ENCODE data around the gene ZNF541. TPM values are rescaled to one million over a fixed set of nuclear protein-coding genes. Genes with fewer than 3 reads are reported as not detected.

ZNF541 gene
- total RNA-seq: under 1 TPM in 1 of 2 donors, not detected in 1; 0.20 TPM

- peaks cover 0 to 6% of the 10 kb centered on the region in 2 donors for H3K4me1 ChIP-seq
- no peaks in the 10 kb centered on the region for H3K27me3 ChIP-seq
- peak within 1 kb of the TSS; percentile 18 to 44 for H3K4me3 ChIP-seq
- no peaks in the 10 kb centered on the region for H3K9me3 ChIP-seq
- TF ChIP-seq CTCF (IDR thresholded peaks at IDR 0.05): no peak
- no peak for DNase-seq (ENCODE audit: low spot score)
- no peak within 1 kb of the TSS for H3K27ac ChIP-seq
- H3K36me3 ChIP-seq: no peaks in the 10 kb centered on the region
Measured at GRCh38 chr19:47573071-47574026, at the start of gene ZNF541. ZNF541 (minus strand) TSS chr19:47573148; CDS start chr19:47555856, 17,292 bp downstream.

GRCh38 chr19:47619763-47620162 lies 46.8 kb upstream of the ZNF541 start:
- peak overlapping the region; percentile 81 to 83 for H3K27ac ChIP-seq
- H3K36me3 ChIP-seq: no peaks in the 10 kb centered on the region
- no peak for DNase-seq (ENCODE audit: low spot score)
- H3K4me3 ChIP-seq: no peak overlapping the region
- no peak for TF ChIP-seq CTCF (IDR thresholded peaks at IDR 0.05)
- no peaks in the 10 kb centered on the region for H3K27me3 ChIP-seq
- no peaks in the 10 kb centered on the region for H3K9me3 ChIP-seq
- peaks cover 0 to 62% of the 10 kb centered on the region in 2 donors for H3K4me1 ChIP-seq

- Histone ChIP-seq H3K4me1 (peaks cover 0 to 54% of the 10 kb centered on the region in 2 donors), H3K27me3 (no peaks in the 10 kb centered on the region), H3K4me3 (no peak overlapping the region), H3K27ac (peak overlapping the region; percentile 81 to 83), H3K36me3 (no peaks in the 10 kb centered on the region), H3K9me3 (no peaks in the 10 kb centered on the region)
- peak; percentile 77 for DNase-seq (ENCODE audit: low spot score)
- peak in 1 of 2 donors; percentile 16 for TF ChIP-seq CTCF (IDR thresholded peaks at IDR 0.05)
Measured at GRCh38 chr19:47618771-47619170, 45.8 kb upstream of the ZNF541 start.

GRCh38 chr19:47615714-47616113 lies 42.8 kb upstream of the ZNF541 start:
- H3K27ac ChIP-seq: peak overlapping the region in 1 of 2 donors; percentile 2
- H3K27me3 ChIP-seq: no peaks in the 10 kb centered on the region
- no peak overlapping the region for H3K4me3 ChIP-seq
- no peak for DNase-seq (ENCODE audit: low spot score)
- no peak for TF ChIP-seq CTCF (IDR thresholded peaks at IDR 0.05)
- peaks cover 0 to 71% of the 10 kb centered on the region in 2 donors for H3K4me1 ChIP-seq
- no peaks in the 10 kb centered on the region for H3K36me3 ChIP-seq
- no peaks in the 10 kb centered on the region for H3K9me3 ChIP-seq

- Histone ChIP-seq H3K4me3 (no peak overlapping the region), H3K27ac (no peak overlapping the region), H3K27me3 (no peaks in the 10 kb centered on the region), H3K36me3 (no peaks in the 10 kb centered on the region), H3K9me3 (no peaks in the 10 kb centered on the region), H3K4me1 (peaks cover 0 to 74% of the 10 kb centered on the region in 2 donors)
- no peak for TF ChIP-seq CTCF (IDR thresholded peaks at IDR 0.05)
- DNase-seq (ENCODE audit: low spot score): no peak
Measured at GRCh38 chr19:47615230-47615629, 42.3 kb upstream of the ZNF541 start.

All from right atrium auricular region (tissue), 2 donors.